Activated CD4-positive, alpha-beta T cell treated with anti-CD3 and anti-CD28 coated beads for 4 hours (primary cell): ENCODE measurements around the gene PTPRD.

ENCODE experiments used
- DNase-seq, 2 donors: peaks; one replicate each; pipeline ENCODE4 v3.0.0-alpha.2; 2020

PTPRD gene

DNA sequence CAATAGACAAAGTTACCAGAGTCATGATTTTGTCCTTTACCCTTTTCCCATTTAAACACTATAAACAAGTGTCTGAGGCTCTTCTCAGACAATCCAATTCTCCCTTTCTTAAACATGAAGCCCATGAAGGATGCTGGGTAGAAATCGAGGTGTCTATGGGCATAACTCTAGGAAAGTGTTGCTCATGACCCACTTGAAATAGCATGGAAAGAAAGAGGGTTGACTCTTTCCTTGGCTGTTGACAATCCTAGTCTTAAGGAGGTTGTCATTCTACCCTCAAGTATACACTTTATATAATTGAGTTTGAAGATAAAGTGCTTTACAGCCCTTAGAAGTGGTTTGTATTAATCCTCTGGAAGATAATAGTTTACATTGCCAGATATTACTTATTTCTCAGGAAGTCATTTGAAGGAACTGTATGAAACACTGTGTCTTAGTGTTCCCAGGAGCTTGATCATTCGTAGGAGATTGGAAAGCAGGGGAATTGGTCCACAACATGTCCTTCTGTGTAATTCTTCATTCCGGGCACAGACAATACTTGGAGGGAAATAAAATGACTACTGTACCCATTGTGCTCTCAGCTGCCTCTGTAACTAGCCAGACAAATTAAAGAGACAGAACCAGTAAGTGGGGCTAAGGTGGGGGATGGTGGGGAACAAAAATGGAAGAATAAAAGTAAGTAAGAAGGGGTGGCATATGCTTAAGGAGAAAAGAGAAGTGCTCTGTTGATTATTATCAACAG lies 1734.9 kb downstream of the PTPRD start:
- DNase-seq = no peak

DNA sequence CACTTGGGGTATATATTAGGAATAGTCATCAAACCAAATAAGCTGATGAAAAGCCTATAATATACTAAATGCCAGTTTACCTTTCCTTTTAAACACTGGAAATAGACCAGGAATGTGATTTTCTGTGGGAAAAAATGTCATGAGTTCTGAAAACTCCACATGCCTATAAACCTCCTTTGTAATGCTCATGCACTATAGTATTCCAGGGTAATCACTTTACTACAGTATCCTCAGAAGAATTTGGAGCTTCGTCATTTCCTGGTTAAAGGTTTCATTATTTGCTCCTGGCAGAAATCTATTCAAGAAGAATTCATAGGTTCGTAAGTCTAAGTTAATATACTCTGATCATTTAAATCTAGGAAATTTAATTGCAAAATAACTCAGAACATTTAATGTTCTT lies 1736.5 kb downstream of the PTPRD start:
- no peak for DNase-seq

DNA sequence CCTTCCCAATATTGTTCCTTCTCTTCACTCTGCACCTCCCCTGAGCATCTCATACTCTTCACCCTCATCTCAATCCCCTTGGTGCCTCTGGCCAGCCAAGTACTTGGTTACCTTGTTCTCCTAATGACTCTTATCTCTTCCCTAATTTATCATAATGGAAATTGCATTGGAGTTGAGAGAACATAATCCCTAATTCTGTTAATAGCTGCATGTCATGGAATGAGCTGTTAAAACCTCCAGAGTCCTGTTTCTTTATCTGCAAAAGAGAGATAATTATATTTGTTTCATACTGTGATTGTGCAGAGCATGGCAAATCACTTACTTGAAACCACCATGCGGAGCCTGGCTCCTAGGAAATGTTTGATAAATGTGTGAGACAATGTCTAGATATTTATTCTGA lies 1738.3 kb downstream of the PTPRD start:
- no peak for DNase-seq

DNA sequence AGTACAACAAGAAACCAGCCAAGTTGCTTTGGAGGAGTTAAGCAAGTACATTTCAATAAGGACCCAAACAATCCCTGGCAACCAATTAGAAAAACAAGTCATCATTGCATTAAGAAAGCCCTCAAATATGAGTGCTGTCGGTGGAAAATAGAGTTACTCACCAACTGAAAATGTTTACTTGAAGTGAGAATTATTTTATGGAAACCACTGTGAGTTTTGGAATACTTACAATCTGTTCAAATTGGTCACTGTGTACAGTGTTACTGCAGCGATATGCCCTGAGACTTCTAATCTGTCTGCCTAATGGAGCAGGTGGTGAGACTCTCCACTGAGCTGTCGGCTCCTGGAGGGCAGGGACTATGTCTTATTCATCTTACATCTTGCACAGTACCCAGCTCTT lies 1740.0 kb downstream of the PTPRD start:
- no peak for DNase-seq

DNA sequence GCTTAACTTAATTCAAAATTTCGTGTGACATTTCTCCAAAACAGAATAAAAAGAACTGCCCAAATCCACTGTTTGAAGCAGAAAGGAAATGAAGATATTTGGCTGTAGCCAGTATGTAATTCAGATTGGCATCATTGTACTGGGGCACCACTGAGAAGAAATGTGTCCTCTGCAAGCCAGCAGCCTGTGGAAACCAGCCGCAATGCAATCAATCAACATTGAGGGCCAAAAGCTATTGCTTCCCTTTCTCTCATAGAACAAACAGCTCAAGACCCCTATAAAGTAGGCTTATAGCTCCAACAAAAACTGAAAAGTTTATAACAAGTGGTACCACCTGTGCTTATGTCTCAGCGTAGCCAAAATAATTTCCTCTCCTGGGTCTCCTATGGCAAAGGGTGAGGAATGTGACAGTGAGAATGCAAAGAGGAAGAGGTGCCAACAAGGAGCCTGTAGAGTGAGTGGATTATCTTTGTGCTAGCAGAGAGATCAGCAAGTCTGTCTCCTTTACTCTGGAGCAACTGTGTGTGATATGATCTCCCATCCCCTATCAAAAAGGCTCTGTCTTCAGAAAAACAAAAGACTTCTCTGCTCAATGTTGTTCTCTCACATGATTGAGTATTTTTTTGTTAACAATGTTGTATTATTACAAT lies 1740.9 kb downstream of the PTPRD start:
- no peak for DNase-seq

DNA sequence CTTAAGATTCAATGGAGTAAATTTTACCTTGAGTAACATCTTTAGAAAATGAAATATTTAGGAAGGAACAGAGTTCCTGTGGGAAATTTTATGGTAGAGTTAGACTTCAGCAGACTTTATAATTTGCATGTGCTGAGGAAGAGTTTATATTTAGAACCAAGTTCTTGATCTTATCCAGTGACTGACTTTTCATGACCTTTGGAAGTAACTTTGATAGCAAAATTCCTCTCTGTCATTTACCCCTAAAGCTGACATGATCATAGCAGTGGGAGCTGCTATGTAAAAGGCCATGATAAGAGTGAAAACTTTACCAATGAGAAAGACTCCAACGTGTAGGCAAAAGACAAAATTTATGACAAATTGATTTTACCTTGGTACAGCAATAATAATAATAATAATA lies 1741.4 kb downstream of the PTPRD start:
- no peak for DNase-seq

DNA sequence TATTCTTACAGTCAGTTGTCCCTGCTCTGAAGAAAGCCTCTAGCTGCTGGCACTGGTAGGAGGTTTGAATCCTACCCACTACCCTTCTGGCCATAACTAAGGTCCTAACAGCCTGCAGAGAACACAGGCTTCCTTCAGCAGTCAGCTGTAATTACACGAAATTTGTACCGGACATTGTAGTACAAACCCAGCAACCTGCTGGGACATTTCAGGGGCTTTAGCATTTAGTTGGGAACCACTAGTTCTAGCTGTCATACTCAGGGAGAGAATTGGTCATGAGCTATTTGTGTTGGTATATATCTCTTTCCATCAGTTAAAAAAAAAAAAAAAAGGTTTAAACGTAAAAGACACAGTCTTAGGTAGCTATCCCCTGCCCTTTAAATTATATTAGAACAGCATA lies 1743.0 kb downstream of the PTPRD start:
- no peak for DNase-seq

DNA sequence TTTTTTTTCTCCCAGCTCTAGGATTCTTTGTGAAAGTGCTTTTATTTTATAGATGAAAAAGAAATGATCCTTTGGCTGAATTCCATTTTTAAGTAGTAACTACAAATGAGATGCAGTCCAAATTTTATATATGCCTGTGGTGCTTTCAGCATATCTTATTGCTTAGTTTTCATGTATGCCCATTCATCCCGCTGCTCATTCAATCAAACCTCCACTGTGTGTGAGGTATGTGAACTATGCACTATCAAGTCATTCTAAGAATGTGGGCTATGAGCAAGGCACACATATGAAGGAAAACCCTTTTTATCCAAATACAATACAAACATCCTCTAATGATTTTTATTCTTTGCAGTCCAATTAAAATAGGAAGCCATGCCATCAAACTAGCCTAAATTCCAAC lies 1744.2 kb downstream of the PTPRD start:
- no peak for DNase-seq

DNA sequence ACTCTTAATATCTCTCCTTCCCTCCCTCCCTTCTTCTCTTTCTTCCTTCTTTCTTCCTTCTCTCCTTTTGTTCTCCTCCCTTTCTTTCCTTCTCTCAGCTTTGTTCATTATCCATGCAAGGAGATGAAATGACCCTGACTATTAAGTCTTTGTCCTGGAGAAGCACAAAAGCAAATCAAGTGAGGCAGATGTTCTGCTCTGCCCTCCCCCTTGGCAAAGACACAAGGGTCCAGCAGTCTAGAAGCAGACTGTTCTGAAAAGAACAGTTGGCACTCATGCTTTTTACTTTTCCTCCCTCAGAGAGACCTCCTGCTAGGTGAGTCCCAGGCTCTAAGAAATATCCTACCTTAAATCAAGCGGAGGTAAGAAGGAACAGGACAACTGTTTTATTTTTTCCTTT lies 1745.7 kb downstream of the PTPRD start:
- DNase-seq = no peak

DNA sequence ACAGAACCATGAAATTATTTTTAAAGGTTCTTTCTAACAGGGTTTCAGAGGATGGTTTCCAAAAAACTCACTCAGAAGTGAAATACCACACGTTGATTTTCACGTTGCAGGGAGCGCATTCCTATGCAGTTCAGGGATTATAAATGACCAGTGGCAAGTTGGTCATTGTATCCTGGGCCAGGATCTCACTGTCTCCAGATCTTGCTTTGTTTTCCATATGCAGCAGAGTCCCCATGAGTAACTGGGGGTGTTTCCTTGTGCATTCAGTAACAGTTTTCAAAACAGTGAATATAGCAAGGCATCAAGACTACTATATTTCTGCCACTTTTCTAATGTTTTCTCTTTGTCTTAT lies 1748.3 kb downstream of the PTPRD start:
- DNase-seq = no peak

DNA sequence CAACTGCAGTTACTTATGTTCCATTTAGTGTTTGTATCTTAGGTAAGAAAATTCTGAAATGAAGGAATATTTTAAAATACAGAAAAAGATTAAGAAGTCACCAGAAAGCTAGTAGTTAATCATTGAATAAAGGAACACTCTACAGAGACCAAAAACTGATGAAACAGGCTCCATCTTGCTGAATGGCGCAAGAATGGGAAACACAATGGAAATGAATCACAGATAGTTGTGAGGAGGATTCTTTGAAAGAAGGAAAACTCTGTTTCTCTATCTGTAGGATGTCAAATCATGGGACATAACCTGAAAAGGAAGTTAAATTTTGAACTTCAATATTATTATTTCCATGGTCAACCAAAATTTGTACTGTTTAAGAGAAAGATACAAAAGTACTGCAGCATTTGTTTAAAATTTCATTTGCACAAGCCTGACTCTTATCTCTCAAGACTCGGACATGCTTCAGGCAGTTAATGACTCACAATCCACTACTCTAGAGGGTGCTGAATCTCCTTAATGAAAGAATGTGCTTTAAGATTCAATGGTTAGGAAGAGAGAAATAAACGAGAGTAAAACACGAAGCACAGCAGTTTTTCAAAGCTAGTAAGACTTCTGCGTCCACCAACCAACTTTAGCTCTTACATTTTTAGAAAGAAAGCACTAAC lies 1748.8 kb downstream of the PTPRD start:
- no peak for DNase-seq

DNA sequence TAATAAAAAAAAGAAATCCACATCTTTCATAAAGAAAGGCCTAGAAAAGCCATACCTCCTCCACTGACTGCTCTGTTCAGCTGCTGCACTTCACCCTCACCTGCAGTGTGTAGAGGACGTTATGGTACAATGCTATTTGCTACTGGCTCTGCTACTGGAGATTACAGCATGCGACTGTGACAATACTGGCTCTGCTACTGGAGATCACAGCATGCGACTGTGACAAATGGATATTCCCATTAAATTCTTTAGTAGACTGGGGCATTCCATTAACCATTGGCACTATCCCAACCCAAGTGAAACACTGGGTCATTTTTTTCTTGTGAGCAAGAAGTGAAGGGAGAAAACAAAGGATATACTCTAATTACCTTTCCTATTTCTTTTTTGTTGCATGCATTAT lies 1749.7 kb downstream of the PTPRD start:
- DNase-seq = no peak

DNA sequence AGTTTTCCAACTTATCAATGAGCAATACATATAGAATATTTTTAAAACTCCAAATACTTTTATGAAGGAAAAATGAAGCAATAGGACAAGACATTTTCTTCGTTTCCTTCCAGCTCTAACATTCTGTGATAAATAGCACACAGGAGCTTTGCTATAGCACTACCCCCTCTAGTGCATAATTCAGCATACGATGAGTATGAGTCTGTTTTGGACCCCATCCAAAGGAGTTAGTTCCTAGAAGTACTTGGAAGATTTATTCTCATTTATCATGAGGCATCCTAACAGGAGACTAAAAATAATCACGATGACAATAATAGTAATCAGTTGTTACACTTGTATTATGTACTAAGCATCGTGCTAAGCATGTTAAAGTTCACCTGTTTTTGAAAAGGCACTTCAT lies 1751.9 kb downstream of the PTPRD start:
- no peak for DNase-seq

DNA sequence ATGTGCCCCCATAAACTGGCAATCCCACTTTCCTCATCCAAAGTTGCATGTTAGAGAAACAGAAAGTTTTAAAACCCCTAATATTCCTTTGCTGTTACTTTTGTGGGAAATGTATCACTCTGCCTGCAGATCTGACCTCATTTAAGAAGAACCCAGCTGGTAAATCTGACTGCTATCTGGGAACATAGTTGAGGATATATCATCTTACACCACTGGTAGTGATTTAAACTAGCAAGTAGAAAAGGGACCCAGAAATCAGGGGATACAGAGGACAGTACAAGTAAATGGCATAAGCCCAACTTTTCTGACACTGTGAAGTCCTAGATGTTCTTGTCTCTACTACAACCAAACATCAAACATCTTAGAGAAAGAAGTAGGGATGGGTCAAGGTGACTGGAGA lies 1752.7 kb downstream of the PTPRD start:
- no peak for DNase-seq

DNA sequence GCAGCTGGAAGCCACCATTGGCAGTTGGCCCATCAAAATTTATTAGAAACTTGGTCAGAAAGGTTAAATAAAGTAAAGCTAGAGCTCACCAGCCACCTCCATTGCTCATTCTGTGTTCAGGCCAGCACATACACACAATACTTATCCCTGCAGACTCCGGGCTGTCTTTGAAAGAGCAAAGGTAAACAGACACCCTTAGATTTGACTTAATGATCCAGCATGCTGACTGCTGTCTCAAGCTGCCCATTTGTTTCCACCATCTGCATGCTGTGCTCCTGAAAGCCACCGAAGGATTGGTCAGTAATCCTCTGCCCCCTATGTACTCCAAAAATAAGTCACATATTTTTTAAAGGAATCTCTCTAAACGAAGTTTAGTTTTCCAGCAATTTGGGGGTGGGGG lies 1753.4 kb downstream of the PTPRD start:
- no peak for DNase-seq

DNA sequence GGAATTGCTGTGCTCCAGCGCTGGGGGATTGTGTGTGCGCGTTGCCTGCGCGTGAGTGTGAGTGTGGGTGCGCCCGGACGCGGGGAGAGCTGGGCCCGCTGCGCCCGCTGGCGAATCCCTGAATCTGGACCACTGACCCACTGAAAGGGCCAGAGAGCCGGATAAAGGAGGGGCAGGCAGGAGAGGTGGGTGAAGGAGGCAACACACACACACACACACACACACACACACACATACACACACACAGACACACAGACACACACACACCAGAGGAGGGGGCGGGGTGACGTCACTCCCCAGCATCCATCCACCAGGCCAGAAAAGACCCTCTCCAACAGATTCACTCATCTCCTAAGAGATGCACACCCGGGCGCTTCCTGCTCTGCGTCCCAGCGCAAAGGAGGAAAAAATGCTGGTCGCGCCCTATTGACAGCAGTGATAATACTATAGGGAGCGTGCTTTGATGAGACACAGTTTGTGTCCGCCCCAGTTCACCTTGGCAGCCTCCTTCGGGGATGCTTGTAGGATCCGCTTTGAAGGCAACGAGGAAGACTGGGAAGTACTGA lies 1754.1 kb downstream of the PTPRD start:
- DNase-seq = no peak

DNA sequence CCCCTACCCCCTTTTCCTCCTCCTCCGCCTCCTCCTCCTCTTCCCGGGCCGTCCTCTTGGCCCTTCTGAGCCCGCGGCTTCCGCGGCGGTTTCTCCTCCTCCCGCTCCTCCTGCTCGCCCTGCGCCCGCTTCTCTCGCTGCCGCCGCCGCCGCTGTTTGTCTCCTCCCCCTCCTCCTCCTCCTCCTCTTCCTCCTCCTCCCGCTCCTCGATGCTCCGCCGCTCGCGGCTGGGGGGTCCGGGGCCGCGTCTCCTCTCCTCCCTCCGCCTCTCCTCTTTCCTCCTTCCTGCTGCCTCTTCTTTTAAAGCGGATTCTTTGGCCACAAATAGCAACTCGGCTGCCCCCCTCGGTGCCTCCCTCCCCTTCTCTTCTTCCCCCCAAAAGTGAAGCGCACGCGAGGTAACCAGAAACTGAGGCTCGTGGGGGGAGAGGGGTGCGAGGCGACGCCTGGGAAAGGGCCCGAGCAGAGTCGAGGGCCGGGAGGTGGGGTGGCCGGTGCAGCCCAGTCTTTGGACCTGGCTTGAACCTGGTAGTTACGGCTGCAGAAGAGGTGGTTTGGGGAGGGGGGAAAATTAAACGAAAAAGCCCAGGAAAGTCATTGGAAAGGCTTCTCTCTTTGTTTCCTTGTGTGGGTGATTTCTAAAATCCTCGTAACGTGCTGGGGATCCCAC lies 1754.7 kb downstream of the PTPRD start:
- DNase-seq = no peak

DNA sequence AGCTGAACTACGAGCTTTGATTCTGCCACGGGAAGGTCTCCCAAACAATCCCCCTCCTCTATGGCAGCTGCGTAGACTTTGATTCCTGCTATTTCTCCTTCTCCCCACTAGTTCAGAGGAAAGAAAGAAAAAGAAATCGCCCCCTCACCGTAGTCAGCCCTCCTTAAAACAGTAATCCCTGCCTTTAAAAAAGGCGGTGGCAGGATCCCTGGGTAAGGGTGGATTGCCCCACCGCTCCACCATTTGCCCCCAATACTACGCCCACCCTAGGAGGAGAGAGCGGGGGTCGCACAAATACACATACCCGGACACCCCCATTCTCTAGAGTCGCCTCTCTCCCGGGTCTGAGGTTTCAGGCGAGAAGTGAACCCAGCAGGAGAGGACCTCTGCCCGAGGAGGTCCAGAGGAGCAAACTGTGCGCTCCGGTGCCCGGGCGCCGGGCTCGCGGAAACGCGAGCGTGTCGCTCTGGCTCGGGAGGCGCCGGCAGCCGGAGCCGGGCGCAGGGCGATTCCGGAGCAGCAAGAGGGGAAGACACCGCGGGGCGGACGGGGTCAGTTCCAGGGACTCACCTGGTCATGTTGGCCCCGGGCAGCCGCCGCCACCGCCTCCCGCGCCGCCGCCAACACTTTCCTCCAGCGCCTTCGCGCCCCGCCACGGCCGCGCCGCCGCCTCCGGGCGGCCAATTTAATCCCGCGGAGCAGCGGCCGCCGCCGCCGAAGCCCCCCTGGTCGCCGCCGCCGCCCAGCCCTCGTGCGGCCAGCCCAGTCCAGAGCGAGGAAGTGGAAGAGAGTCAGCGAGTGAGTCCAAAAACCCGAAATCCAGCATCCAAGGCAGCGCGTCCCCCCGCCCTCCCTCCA lies 1755.5 kb downstream of the PTPRD start:
- no peak for DNase-seq

DNA sequence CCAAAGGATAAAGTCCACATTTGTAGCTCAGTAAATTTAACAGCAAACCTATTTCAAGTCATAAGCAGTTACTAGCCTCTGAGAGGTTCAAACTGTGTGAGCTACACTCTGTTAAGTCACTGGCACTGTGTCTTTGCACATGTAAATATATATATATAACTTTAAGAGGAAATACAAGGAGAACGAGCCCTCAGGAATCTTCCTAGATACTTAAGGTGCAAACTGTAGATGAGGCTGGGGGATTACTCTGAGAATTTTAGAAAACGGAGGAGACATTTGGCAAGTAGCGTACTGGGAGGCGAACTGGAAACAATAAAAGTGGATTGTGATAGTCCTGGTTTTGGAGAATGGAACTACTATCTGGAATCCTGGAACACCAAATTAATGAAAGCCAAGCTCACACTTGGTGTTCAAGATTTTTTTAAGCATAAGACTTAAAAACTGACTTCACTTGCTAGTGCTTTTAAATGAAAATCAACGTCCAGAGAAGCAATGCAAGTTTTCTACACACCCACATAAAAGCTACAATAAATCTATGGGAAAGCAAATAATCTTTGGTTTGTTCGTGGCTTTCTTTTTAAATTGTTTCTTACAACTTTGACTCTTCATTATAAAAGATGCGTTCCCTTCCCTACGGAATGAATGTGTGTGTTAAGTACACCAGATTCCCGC lies 1756.3 kb downstream of the PTPRD start:
- DNase-seq = no peak

DNA sequence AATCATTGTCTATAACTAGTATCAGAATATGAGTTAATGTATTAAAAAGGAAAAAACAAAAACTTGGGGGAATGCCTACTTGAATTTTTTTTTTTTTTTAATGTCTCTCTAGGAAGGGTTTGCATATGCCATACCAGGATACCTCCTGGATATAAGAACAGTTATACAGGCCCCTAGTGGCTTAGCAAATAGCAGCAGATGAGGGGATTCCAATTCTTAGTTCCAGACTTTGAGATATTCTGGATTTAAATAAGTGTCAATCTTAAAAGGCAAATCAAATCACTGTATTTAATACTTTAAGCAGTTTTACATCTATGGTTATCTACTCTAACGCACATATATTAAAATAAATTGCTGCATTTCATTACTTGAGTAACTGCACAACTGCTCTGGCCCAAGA lies 1757.8 kb downstream of the PTPRD start:
- DNase-seq = no peak

DNA sequence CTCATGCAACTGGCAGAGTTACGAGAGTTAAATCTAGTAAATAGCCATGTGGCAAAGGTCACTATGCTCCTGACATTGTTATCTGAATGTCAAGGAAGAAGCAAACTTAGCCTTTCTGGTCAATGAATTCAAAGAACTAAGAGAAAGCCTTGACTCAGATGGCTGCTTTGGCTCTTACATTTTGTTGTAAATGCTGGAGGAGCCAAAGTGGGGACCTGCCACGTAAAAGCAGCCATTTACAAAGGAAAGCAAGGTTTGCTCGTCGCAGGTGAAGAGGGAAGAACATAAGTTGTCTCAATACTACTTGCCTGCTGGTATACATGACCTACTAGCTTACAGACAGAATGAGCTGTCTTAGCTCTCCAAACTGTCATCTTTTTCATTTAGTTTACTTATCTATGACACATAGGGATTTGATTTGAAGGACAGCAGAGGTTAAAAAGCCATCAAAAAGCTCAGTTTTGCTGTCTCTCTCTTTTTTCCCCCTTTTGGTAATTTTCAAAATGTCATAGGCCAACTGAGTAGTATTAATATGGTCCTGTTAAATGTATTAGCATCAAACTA lies 1760.4 kb downstream of the PTPRD start:
- DNase-seq = no peak

DNA sequence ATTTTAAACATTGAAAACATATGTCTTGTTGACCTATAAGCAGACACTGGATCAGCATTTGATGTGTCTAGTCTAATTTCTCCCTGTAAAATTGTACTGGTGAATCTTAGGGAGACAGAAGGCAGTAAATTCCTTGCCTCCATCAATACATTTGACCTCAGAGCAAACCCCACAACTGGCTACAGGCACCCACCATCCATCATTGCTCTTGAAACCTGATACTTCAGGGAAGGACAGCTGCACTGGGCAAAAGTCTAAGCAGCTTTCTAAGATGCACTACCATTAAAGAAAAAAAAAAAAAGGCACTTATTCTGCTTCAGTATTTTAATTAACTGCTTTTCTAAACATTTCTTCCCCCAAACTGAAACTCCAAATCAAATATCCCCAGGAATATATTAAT lies 1761.9 kb downstream of the PTPRD start:
- DNase-seq = no peak
